Measurements from ENCODE around the gene PHF20.

PHF20 gene

DNA sequence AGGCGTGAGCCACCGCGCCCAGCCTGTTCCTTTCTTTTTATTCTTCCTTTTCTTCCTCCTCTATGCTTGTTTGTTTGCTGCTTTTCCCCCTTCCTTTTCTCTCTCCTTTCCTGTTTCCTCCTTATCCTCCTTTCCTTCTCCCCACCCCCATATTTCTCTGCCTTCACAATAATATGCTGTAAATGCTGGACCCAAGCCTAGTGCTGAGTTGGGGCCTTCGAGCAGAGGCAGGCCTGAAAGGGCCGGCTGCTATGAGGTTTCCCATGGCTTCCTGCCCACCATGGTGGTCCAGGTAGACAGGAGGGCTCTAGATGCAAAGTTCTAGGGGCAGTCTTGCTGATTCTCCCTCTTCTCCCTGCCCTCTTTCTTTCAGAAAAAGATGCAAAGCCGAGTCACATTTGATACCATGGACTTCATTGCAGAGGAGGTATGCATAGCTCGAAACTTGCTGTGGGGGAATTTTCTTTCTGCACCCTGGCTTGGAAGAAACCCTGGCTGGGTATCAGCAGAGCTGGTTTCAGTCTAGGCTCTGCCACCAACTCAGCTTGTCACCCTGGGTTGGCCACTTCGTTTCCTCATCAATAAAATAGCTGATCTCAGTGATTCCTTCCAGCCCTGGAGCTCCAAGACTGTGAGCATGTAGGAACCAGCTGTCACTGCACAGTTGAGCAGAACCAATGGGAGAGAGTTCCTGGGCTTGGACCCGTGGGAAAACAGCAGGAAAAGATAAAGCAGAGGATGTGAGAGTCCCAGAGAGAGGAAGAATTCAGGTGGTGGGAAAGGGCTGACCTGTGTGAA, 204.0 kb downstream of the PHF20 start:
- H3K9me3 Mint-ChIP-seq, result no peaks in the 10 kb centered on the region
- TF ChIP-seq, protein P1, sequence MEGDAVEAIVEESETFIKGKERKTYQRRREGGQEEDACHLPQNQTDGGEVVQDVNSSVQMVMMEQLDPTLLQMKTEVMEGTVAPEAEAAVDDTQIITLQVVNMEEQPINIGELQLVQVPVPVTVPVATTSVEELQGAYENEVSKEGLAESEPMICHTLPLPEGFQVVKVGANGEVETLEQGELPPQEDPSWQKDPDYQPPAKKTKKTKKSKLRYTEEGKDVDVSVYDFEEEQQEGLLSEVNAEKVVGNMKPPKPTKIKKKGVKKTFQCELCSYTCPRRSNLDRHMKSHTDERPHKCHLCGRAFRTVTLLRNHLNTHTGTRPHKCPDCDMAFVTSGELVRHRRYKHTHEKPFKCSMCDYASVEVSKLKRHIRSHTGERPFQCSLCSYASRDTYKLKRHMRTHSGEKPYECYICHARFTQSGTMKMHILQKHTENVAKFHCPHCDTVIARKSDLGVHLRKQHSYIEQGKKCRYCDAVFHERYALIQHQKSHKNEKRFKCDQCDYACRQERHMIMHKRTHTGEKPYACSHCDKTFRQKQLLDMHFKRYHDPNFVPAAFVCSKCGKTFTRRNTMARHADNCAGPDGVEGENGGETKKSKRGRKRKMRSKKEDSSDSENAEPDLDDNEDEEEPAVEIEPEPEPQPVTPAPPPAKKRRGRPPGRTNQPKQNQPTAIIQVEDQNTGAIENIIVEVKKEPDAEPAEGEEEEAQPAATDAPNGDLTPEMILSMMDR (IDR thresholded peaks at IDR 0.05), result no peak
- no peaks in the 10 kb centered on the region for H3K27me3 Mint-ChIP-seq (ENCODE audit: low read depth, poor library complexity)
- H3K36me3 Mint-ChIP-seq (ENCODE audit: low read depth), result no peaks in the 10 kb centered on the region
- H3K4me1 Mint-ChIP-seq, result peaks cover 5% of the 10 kb centered on the region
- no peak overlapping the region for H3K27ac Mint-ChIP-seq
- DNase-seq, result no peak
- H3K4me3 Mint-ChIP-seq, result no peak overlapping the region

DNA sequence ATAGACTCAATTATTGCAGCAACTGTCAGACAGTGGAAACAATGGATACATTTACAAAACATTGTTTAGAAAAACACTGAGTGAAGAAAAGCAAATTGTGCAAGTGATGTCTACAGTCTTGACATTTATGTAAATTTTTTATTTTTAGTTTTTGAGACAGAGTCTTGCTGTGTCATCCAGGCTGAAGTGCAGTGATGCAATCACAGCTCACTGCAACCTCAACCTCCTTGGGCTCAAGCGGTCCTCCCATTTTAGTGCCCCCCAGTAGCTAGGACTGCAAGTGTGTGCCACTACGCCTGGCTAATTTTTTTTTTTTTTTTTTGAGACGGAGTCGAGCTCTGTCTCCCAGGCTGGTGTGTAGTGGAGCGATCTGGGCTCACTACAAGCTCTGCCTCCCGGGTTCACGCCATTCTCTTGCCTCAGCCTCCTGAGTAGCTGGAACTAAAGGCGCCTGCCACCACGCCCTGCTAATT, 206.3 kb downstream of the PHF20 start:
- no peak overlapping the region for H3K4me3 Mint-ChIP-seq
- no peaks in the 10 kb centered on the region for H3K36me3 Mint-ChIP-seq (ENCODE audit: low read depth)
- peaks cover 5% of the 10 kb centered on the region for H3K4me1 Mint-ChIP-seq
- TF ChIP-seq, protein P1 (IDR thresholded peaks at IDR 0.05), result no peak
- H3K27me3 Mint-ChIP-seq (ENCODE audit: low read depth, poor library complexity), result peaks cover 2% of the 10 kb centered on the region
- DNase-seq, result no peak
- no peak overlapping the region for H3K27ac Mint-ChIP-seq
- no peaks in the 10 kb centered on the region for H3K9me3 Mint-ChIP-seq

DNA sequence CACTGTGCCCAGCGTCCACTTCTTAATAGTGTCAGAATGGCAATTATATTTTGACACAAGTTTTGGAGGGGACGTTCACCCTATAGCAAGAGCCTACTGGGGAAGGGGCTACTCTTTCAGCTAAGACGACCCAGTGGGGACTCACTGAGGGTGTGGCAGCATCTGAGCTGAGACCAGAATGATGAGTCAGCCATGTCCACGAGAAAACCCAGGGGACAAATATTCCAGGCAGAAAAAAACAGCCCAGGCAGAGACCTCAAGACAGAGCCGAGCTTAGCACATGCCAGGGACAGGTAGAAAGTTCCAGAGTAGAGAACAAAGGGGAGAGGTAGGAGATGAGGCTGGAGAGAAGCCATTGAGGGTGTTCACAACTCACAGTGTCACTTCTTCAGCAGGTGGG, 207.7 kb downstream of the PHF20 start:
- peaks cover 10% of the 10 kb centered on the region for H3K4me1 Mint-ChIP-seq
- no peak overlapping the region for H3K4me3 Mint-ChIP-seq
- TF ChIP-seq, protein P1 (IDR thresholded peaks at IDR 0.05), result no peak
- no peak overlapping the region for H3K27ac Mint-ChIP-seq
- H3K36me3 Mint-ChIP-seq (ENCODE audit: low read depth), result no peaks in the 10 kb centered on the region
- H3K27me3 Mint-ChIP-seq (ENCODE audit: low read depth, poor library complexity), result peaks cover 6% of the 10 kb centered on the region
- H3K9me3 Mint-ChIP-seq, result no peaks in the 10 kb centered on the region
- DNase-seq, result no peak

DNA sequence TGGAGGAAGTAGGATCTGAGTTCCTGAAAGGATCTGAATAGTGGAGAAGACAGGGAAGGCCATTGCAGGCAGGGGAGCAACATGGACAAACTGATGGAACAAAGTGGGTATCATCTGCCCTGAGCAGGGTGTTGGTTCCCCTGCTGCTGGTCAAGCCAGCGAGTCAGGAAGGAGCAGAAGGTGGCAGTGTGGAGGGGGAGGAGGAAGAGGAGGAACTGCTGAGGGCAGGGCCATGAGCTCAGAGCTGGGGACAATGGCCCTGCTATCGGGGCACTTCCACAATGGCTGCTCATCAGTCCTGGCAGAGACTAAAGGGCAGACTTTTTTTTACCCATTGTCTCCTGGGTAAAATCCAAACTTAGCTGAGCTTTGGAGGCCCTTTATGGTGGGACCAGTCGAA, 210.2 kb downstream of the PHF20 start:
- Mint-ChIP-seq H3K9me3 (no peaks in the 10 kb centered on the region), H3K4me1 (peaks cover 8% of the 10 kb centered on the region), H3K27ac (no peak overlapping the region), H3K27me3 (ENCODE audit: low read depth, poor library complexity) (peaks cover 6% of the 10 kb centered on the region), H3K36me3 (ENCODE audit: low read depth) (no peaks in the 10 kb centered on the region), H3K4me3 (no peak overlapping the region)
- no peak for DNase-seq
- TF ChIP-seq, protein P1 (IDR thresholded peaks at IDR 0.05), result no peak

DNA sequence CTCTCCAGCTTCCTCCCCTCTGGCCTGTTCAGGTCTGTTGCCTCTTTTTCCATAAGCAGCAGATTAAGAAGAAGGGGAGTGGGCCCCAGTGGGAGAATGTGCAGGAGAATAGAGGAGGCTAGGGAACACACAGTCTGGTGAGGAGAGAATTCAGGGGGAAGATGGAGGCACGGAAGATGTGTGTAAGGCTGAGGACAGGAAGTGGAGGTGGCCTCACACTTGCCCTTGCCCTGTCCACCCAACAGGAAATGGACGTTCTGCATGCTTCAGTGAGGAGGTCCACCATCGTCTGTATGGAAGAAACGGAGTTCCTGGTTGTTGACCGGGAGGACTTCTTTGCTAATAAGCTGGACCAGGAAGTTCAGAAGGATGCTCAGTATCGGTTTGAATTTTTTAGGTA, 212.6 kb downstream of the PHF20 start:
- H3K27me3 Mint-ChIP-seq (ENCODE audit: low read depth, poor library complexity), result peaks cover 7% of the 10 kb centered on the region
- H3K4me1 Mint-ChIP-seq, result peaks cover 8% of the 10 kb centered on the region
- H3K36me3 Mint-ChIP-seq (ENCODE audit: low read depth), result no peaks in the 10 kb centered on the region
- no peak overlapping the region for H3K4me3 Mint-ChIP-seq
- no peak for DNase-seq
- no peaks in the 10 kb centered on the region for H3K9me3 Mint-ChIP-seq
- TF ChIP-seq, protein P1 (IDR thresholded peaks at IDR 0.05), result no peak
- no peak overlapping the region for H3K27ac Mint-ChIP-seq

DNA sequence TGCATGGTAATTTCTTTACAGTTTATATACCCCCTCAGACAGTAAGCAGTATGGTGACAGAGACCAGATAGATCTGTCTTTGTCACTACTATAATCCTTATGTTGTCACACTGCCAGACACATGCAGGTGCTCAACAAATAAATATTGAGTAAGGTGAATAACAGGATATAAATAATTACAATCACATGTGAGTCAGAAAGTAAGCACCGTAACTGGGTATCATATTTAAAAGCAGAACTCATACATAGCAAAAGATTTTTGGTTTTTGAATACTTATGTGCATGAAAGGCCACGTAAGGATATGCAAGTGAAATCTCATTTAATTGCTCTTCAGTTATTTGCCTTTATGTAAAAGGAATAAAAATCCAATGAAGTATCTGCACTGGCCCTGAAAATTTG, 214.0 kb downstream of the PHF20 start:
- peaks cover 9% of the 10 kb centered on the region for H3K27me3 Mint-ChIP-seq (ENCODE audit: low read depth, poor library complexity)

More for the DNA sequence above, 214.0 kb downstream of the PHF20 start:
- no peak overlapping the region for H3K4me3 Mint-ChIP-seq
- H3K36me3 Mint-ChIP-seq (ENCODE audit: low read depth), result no peaks in the 10 kb centered on the region
- H3K9me3 Mint-ChIP-seq, result no peaks in the 10 kb centered on the region
- no peak overlapping the region for H3K27ac Mint-ChIP-seq
- H3K4me1 Mint-ChIP-seq, result peaks cover 8% of the 10 kb centered on the region
- TF ChIP-seq, protein P1 (IDR thresholded peaks at IDR 0.05), result no peak
- no peak for DNase-seq

All from nephron progenitor cell (in vitro differentiated cells).